ENCODE results near the gene ANKS1B.
"Not testable (repeated sequence)": the region's sequence is repeated elsewhere in the genome, so short reads cannot be mapped to it uniquely, and the experiment has no call there.

DNA sequence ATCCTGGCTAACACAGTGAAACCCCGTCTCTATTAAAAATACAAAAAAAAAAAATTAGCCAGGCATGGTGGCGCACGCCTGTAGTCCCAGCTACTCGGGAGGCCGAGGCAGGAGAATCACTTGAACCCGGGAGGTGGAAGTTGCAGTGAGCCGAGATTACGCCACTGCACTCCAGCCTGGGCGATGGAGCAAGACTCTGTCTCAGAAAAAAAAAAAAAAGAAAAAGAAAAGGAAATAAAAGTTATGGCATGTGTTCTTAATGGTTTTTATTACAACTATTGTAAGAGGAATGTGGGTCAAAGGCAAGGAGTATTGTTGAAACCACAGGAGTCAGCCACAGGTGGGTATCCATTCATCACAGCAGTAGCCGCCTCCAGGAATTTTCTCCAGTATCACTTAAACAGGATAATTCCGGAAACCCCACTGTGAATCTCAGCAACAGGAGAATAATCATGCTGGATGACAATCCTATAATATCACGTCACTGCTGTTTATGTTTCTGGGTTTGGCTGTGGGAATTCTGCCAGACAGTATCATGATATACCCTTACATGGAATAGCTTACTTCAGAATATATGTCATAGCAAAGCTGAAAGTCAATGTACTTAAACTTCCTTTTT lies 1147.5 kb downstream of the ANKS1B start:
- TF ChIP-seq KAT2A (conservative IDR thresholded peaks at IDR 0.05; ENCODE audit: control insufficient read depth, low read depth, low read length); POLR2AphosphoS5 (IDR thresholded peaks at IDR 0.05; ENCODE audit: low read length); POLR2A (IDR thresholded peaks at IDR 0.05; ENCODE audit: low read depth, low read length); FOXM1 (IDR thresholded peaks at IDR 0.05; ENCODE audit: low read depth, low read length); BHLHE40 (IDR thresholded peaks at IDR 0.05; ENCODE audit: borderline replicate concordance in 1 of 2, low read depth in 2 of 2, low read length in 1 of 2); CREM (IDR thresholded peaks at IDR 0.05; ENCODE audit: low read depth); ATF7 (IDR thresholded peaks at IDR 0.05; ENCODE audit: low read depth); ZZZ3 (IDR thresholded peaks at IDR 0.05; ENCODE audit: control insufficient read depth, insufficient read length, low read depth): not testable (repeated sequence)
- TF ChIP-seq, protein P1, sequence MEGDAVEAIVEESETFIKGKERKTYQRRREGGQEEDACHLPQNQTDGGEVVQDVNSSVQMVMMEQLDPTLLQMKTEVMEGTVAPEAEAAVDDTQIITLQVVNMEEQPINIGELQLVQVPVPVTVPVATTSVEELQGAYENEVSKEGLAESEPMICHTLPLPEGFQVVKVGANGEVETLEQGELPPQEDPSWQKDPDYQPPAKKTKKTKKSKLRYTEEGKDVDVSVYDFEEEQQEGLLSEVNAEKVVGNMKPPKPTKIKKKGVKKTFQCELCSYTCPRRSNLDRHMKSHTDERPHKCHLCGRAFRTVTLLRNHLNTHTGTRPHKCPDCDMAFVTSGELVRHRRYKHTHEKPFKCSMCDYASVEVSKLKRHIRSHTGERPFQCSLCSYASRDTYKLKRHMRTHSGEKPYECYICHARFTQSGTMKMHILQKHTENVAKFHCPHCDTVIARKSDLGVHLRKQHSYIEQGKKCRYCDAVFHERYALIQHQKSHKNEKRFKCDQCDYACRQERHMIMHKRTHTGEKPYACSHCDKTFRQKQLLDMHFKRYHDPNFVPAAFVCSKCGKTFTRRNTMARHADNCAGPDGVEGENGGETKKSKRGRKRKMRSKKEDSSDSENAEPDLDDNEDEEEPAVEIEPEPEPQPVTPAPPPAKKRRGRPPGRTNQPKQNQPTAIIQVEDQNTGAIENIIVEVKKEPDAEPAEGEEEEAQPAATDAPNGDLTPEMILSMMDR (IDR thresholded peaks at IDR 0.05 in 2 of 3, conservative IDR thresholded peaks at IDR 0.05 in 1 of 3; ENCODE audit: control insufficient read depth in 2 of 3, extremely low read depth in 1 of 3, insufficient read depth in 1 of 3, low read depth in 3 of 3, low read length in 3 of 3) = not testable (repeated sequence)
- TF ChIP-seq, protein P2, sequence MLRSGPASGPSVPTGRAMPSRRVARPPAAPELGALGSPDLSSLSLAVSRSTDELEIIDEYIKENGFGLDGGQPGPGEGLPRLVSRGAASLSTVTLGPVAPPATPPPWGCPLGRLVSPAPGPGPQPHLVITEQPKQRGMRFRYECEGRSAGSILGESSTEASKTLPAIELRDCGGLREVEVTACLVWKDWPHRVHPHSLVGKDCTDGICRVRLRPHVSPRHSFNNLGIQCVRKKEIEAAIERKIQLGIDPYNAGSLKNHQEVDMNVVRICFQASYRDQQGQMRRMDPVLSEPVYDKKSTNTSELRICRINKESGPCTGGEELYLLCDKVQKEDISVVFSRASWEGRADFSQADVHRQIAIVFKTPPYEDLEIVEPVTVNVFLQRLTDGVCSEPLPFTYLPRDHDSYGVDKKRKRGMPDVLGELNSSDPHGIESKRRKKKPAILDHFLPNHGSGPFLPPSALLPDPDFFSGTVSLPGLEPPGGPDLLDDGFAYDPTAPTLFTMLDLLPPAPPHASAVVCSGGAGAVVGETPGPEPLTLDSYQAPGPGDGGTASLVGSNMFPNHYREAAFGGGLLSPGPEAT (IDR thresholded peaks at IDR 0.05; ENCODE audit: low read depth) = not testable (repeated sequence)
- TF ChIP-seq, protein P3, sequence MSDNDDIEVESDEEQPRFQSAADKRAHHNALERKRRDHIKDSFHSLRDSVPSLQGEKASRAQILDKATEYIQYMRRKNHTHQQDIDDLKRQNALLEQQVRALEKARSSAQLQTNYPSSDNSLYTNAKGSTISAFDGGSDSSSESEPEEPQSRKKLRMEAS (IDR thresholded peaks at IDR 0.05; ENCODE audit: low read depth, low read length) = not testable (repeated sequence)
